GM20431 (cell line): ENCODE data around the gene ITGB6.
"Not testable (repeated sequence)": the region's sequence is repeated elsewhere in the genome, so short reads cannot be mapped to it uniquely, and the experiment has no call there.

ENCODE experiments used
- in situ Hi-C: fragments of 300-500 bp; cut with MseI, MboI; formaldehyde crosslinking; loops from one replicate; pipeline ENCODE4 v1.15.0; 2020; ENCODE audit warnings: low sequenced_read_pairs; ENCODE audit not compliant: unreplicated experiment

Gene ITGB6

DNA sequence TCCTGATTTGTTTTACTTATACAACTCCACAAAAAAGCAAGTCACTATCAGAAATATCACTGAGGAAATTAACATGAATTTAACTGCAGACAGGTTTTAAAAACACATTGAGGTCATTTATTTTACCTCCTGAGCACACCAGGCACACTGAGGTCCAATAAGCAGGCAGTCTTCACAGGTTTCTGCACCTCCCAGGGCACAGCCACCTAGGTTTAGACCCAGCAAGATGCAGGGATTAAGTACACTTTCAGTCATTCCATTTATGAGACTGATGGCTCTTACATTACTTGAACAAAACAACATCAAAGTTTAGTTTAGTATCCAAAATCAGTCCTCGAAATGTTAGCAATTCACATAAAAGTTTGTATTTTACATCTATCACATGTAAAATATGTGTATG is 1.0 kb downstream of the ITGB6 start:
- in situ Hi-C loops: no loop called here

DNA sequence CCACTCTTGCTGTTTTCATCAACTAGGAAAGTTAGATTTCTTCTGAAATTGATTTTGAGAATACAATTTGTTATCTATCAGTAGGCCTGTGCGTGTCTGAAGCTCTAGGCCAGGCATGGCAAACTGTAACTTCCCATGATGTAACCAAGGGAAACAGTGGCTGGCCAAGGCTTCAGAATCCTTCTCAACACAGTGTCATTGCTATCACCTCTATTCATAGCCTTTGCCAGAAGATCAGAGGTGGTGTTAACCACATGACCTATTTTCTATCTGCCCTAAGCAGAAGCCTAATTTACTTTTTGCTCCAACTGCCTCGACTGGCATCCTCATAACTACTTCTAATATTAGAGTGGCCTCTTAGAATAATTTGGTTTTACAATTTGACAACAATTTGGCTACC is 2.5 kb downstream of the ITGB6 start:
- in situ Hi-C loops: no loop called here

- in situ Hi-C loops: no loop called here
Observed at GRCh38 chr2:160194946-160195345, 5.1 kb downstream of the ITGB6 start.

DNA sequence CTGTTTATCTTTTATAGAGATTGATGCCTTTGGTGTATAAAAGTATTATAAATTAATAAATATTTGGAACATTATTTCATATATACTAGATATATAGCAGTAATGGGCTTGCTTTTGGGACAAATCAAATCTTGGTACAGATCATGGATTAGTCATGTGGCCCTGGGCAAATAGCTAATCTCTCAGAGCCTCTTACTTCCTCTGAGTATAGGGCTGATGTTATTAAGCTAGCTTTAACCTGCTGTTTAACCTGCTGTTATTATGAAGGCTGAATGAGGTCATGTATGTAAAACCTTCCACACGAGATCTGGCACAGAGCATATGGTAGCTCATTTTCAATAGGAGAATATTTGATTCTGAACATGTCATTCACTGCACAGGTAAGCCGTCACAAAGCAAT is 5.7 kb downstream of the ITGB6 start:
- in situ Hi-C loops: no loop called here

DNA sequence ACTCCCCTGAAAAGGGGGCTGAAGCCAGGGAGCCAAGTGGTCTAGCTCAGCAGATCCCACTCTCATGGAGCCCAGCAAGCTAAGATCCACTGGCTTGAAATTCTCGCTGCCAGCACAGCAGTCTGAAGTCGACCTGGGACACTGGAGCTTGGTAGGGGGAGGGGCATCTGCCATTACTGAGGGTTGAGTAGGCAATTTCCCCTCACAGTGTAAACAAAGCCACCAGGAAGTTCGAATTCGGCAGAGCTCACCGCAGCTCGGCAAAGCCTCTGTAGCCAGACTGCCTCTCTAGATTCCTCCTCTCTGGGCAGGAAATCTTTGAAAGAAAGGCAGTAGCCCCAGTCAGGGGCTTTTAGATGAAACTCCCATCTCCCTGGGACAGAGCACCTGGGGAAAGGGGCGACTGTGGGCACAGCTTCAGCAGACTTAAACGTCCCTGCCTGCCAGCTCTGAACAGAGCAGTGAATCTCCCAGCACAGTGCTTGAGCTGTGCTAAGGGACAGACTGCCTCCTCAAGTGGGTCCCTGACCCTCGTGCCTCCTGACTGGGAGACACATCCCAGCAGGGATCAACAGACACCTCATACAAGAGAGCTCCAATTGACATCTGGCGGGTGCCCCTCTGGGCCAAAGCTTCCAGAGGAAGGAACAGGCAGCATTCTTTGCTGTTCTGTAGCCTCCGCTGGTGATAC is 18.8 kb downstream of the ITGB6 start:
- in situ Hi-C loops: not testable (repeated sequence)

DNA sequence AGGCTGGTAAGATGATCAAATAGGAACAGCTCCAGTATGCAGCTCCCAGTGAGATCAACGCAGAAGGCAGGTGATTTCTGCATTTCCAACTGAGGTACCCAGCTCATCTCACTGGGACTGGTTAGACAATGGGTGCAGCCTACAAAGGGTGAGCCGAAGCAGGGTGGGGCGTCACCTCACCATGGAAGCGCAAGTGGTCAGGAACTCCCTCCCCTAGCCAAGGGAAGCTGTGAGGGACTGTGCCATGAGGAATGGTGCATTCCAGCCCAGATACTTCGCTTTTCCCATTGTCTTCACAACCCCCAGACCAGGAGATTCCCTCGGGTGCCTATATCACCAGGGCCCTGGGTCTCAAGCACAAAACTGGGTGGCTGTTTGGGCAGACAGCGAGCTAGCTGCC is 19.4 kb downstream of the ITGB6 start:
- in situ Hi-C loops: not testable (repeated sequence)

- in situ Hi-C loops: no loop called here
Observed at GRCh38 chr2:160180172-160180571, 19.9 kb downstream of the ITGB6 start.

DNA sequence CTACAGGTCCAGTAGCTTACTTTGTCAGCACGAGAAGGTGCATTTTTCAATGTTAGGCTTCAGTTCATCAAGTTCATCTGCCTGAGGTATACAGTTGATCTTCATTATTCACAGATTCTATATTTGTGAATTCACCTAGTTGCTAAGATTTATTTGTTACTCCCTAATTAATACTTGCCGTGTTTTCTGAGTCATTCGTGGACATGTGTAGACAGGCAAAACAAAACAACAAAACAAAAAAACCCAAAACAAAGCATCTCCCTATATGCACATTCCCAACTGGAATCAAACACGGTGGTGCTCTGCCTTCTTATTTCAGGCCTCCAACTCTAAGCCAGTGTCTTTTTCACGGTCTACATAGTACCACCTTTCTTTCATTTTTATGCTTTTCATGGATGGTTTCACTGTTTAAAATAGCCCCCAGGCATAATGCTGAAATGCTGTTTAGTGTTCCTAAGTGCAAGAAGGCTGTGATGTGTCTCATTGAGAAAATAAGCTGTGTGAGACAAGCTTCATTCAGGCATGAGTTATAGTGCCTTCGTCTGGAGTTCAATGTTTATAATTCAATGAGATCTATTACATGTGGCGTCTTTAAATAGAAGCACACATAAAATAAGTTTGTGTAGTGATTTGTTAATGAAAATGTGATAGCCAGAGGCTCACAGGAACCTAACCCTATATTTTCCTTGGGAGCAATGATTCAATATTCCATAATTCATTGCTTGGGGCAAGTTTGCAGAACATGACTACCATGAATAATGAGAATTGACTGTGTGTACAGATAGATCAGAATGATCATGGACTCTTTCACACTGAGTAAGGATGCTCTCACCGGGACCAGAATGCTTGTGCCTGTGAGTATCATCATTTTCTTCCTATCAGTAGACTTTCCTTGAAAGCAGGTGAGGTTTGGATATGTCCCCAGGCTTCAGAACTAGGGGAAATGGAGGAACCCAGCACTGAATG is 24.6 kb downstream of the ITGB6 start:
- in situ Hi-C loops: no loop called here

GRCh38 chr2:160174322-160174721 is 25.8 kb downstream of the ITGB6 start:
- in situ Hi-C loops: no loop called here

DNA sequence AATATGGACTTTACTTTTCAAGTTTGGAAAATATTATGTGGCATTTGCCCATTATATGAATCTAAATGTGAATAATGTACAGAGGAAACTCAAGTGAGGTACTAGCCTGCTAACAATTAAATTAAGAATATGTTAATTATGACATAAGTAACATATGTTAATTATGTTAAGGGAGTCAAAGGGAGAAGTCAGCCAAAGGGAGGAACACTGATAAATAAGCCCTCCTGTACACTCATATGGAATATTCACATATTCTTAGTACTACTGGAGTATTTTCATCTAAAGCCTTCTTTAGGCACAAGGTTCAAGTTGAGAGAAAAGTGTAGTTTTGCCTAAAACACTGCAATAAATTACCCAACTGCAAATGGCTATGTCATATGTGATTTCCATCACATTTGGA is 30.1 kb downstream of the ITGB6 start:
- in situ Hi-C loops: no loop called here

DNA sequence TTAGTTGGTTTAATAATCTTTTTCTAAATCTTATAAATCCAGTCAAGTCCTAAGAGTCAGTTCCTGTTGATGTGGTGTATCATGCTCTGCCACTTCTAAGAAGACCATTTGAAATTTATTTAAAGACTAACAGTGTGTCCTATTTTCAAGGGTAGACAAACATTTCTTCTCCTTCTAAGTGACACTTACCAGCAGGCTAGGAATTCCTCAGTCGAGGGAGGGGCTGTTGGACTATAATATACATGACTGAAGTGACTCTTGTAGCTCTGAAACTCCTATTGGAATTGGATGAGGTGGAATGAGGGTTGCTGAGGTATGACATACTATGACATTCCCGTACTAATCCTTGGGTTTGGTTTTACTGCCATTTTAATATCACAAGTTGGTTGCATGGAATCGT is 30.6 kb downstream of the ITGB6 start:
- in situ Hi-C loops: no loop called here

GRCh38 chr2:160168878-160169277 is 31.2 kb downstream of the ITGB6 start:
- in situ Hi-C loops: no loop called here

GRCh38 chr2:160167089-160167740 is 32.9 kb downstream of the ITGB6 start:
- in situ Hi-C loops: no loop called here

DNA sequence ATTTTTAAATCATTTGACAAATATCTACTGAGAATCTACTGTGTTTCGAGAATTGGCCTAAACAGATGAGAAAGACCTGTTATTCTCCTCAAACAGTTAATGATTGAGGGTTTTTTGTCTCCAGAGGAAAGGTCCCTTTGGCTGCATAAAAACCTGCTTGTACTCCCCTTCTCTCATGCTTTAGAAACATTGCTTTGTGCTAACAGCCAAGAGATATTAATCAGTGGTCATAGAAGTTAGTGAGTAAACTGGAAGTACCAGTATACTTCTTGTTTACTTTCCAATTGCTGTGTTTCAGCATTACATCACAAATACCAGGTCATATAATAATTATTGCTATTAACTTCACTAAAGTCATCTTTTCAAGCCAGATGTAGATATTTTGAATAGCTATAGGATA is 34.1 kb downstream of the ITGB6 start:
- in situ Hi-C loops: no loop called here

DNA sequence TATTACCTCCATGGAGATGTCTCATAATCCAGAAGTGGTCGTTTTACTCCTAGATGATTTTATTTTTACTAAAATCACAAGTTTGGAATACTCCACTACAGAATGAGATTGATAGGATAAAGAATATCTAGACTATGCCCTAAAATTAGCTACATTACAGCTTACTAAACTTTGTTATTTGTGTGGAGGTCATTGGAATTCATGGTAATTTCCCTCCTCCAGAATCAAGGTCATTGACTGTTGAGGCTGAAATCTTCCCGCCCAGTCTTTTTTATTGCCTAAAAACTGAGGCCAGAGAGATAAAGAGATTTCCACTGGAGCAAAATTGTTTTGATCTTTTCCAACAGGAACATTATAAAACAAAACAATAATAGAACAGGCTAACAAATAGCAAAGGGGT is 35.0 kb downstream of the ITGB6 start:
- in situ Hi-C loops: no loop called here

DNA sequence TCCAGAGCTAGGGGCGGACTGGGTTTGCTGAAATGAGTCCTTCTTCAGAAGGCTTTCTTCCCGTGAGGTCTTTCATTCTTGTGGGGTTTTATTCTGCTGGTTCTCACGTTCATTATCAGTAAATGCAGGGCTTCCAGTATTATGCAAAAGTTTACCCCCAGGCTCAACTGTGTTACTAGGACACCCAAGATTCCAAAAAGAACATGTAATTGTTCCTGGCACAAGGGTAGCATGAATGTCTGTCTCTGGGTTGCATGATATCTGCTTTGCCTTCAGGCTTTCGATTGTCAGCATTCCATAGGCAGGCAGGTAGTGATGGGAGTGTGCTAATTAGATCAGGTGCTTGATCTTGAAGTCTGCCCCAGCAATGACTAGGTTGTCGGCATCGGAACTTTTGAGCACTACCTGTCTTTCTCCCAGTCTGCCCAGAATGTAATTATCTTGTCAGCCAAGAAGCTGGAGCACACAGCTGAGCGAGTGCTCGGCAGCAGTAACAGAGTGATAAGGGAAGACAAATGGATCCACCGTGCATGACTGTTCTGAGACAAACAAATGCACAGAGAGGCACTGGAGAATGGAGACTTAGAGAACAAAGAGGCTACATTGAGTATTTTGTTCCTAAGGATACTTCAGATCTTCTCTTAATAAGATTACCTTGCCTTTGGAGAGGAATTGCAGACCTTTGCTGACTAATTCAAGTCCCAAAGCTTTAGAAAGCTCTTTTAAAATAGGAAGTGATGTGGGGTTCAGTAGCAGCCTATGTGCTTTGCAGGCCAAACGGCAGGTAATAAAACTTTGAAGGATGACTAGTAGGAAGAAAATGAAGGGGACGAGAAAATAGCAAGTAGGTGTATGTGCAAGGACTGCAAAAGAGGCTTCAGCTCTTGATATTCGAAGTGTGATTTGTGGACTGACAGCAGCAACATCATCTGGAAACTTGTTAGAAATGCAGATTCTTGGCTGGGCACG is 41.9 kb downstream of the ITGB6 start:
- in situ Hi-C loops: no loop called here

- in situ Hi-C loops: no loop called here
Observed at GRCh38 chr2:160156665-160157064, 43.4 kb downstream of the ITGB6 start.

GRCh38 chr2:160156100-160156499 is 44.0 kb downstream of the ITGB6 start:
- in situ Hi-C loops: no loop called here

DNA sequence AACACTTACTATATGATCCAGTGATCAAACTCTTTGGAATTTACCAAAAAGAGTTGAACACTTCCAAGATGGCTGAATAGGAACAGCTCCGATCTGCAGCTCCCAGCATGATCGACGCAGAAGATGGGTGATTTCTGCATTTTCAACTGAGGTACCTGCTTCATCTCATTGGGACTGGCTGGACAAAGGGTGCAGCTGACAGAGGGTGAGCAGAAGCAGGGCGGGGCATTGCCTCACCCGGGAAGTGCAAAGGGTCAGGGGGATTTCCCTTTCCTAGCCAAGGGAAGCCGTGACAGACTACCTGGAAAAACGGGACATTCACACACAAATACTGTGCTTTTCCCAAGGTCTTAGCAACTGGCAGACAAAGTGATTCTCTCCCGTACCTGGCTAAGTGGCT is 51.7 kb downstream of the ITGB6 start:
- in situ Hi-C loops: not testable (repeated sequence)

DNA sequence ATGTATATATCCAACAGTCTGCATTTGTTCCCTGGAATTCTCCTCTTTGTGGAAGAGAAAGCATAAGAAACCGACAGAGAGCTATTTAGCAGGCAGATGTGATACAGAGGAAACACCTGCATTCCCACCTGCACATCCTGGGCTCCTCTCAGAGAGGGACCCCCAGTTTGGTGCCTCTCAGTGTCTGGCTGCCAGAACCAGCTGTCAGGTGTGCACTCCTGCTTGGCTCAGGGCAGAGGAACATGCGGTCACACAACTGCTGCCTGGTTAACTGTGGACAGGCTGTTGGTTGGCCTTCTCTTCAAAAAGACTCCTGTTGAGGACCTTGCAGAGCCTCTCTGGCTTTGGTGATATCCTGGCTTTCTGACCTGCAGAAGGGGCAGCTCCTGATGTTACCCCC is 54.6 kb downstream of the ITGB6 start:
- in situ Hi-C loops: no loop called here
